Muscle of leg (tissue), 11 donors: ENCODE measurements around the gene RASSF6. TPM values are rescaled to one million over a fixed set of nuclear protein-coding genes. Genes with fewer than 3 reads are reported as not detected.

Experiments
- DNase-seq: peaks from one replicate; pipeline ENCODE4 v3.0.0; 2013
- H3K27ac ChIP-seq: one replicate; pipeline ENCODE4 v1.5.1; 2013; ENCODE audit warnings: mild to moderate bottlenecking, low read length, control low read depth
- H3K27me3 ChIP-seq: one replicate; pipeline ENCODE4 v1.6.1; 2013; ENCODE audit warnings: low read length; ENCODE audit not compliant: control insufficient read depth, insufficient read depth
- H3K36me3 ChIP-seq: one replicate; pipeline ENCODE4 v1.6.1; 2013; ENCODE audit warnings: low read length; ENCODE audit not compliant: control insufficient read depth, insufficient read depth
- H3K4me1 ChIP-seq: one replicate; pipeline ENCODE4 v1.6.1; 2013; ENCODE audit warnings: low read length; ENCODE audit not compliant: control insufficient read depth, insufficient read depth
- H3K4me3 ChIP-seq: one replicate; pipeline ENCODE4 v1.5.1; 2013; ENCODE audit warnings: low read length, control low read depth
- H3K9me3 ChIP-seq: replicated peaks from 2 replicates; pipeline ENCODE4 v1.6.1; 2013; ENCODE audit warnings: low read depth, low read length; ENCODE audit not compliant: control insufficient read depth
- WGBS: methylation state at CpG from one replicate; pipeline ENCODE4 v1.1.5; 2013; ENCODE audit warnings: missing lambda C conversion rate; ENCODE audit not compliant: insufficient coverage; 5-methylcytosine and 5-hydroxymethylcytosine counted together
- polyA plus RNA-seq, 8 donors: library from polyadenylated mRNA; unstranded; fragments of 120-200 nt; gene quantifications; one replicate each; pipeline versions ENCODE4 v1.2.1 to v1.2.3, GENCODE V29; 2013; ENCODE audit warnings: inconsistent platforms in 1 of 8, low replicate concordance in 1 of 8; ENCODE audit not compliant: insufficient read length in 8 of 8, insufficient read depth in 1 of 8
- total RNA-seq: library from RNA; stranded (reverse); fragments of 120-200 nt; gene quantifications from one replicate; pipeline ENCODE4 v1.2.4, GENCODE V29; 2013

RASSF6 gene
- total and polyA plus RNA-seq, 9 donors: 0.04 to 0.72 (median 0.30) TPM; not detected in 3

DNA sequence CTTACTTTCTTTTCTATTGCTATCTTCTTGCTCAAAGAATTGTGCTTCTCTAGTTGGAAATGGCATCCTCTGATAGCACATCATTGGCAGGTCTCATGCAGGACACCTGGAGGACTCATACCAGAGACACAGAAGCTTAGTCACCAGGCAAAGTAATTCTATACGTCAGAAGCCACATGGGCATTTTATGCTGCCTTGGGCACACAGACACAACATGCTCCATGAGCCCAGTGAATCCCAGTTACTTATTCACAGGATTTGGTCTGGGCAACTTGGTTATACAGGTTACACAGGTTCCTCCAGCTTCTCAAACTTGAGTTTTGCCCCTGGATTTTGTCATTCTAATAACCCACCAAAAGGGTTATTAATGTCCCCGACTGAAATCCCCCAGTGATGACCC is 7.1 kb downstream of the RASSF6 start:
- Histone ChIP-seq H3K4me1 (no peaks in the 10 kb centered on the region), H3K36me3 (no peaks in the 10 kb centered on the region), H3K27me3 (no peaks in the 10 kb centered on the region), H3K9me3 (no peaks in the 10 kb centered on the region), H3K4me3 (no peak overlapping the region), H3K27ac (no peak overlapping the region)
- DNase-seq: no peak
- whole genome bisulfite sequencing: 81% methylated on average over 2 of the region's 2 CpGs

DNA sequence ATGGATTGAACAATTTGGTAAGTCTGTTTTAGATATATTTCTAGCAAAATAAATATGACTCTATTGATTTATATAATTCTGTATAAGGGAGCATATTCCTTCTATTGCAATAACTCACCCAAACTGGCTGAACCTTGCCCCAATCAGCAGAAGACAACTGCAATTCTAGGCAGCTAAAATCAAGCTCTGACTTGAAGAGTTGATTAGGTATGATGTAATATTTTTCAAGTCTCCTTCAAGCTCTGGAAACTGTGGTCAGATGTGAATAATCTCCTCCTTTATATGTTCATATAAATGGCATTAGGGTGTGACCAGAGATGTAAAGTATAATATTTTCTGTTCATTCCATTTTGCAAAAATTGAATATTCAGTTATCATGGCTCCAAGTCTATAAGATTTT is 8.2 kb downstream of the RASSF6 start:
- Histone ChIP-seq H3K9me3 (no peaks in the 10 kb centered on the region), H3K27me3 (no peaks in the 10 kb centered on the region), H3K4me3 (no peak overlapping the region), H3K27ac (no peak overlapping the region), H3K4me1 (no peaks in the 10 kb centered on the region), H3K36me3 (no peaks in the 10 kb centered on the region)
- no peak for DNase-seq

DNA sequence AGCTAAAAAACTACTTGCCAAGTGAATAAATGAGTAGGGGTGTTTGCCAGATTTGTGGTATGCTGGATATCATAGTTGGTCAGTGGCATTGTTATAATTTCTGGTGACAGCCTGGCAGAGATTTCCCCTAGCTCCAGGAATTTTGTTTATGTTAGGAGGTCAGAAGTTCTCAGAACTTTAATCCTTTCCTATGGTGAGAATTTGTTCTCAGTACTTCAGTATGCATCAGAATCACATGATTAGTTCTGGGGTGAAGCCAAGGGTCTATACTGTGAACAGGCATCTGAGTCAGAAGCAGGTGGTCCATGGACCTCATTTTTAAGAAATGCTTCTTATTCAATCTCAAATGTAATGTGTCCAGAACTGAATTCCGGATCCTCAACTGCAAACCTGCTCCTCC is 10.5 kb downstream of the RASSF6 start:
- no peaks in the 10 kb centered on the region for H3K4me1 ChIP-seq
- 22% methylated on average over 1 of the region's 1 CpG for WGBS
- no peaks in the 10 kb centered on the region for H3K9me3 ChIP-seq
- DNase-seq: no peak
- no peak overlapping the region for H3K4me3 ChIP-seq
- H3K36me3 ChIP-seq: no peaks in the 10 kb centered on the region
- H3K27ac ChIP-seq: no peak overlapping the region
- H3K27me3 ChIP-seq: no peaks in the 10 kb centered on the region

DNA sequence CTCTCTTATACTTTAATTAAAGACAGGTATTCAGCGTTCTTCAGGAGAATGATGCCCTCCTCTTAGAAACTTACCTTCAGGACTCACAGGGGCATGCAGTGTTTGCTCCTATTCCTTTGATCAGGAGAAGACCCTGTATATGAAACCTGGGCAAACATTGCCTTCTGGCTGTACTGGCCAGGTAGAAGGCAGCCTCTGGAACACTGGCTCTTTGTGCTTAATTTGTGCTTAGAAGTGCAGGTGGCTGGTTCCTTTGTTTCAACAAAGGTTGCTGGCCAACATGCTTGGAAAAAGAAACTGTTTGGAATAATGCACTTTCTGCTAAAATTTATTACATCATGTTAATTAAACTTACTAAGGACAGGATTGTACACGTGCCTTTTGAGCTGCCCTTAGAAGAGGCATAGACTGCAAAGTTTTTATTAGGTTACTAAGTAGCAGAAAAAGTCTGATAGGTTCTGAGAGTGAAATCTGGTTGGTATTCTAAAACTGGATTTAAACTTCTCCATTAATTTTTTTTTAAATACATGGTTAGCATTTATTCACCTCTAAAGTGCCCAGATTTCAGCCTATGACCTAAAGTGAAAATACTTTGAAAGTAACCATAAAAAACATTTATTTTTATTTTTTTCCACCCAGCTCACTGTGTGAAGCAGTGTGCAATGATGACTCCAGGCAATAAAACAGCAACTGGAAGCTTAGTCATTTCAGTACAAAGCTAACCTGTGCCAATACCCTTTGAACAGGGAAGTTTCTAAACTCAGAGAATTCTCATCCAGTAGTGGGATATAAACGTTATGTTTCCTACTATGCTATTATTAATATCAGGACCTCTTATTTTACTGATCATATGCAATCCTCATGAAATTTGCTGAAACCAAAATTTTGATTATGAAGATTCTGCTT is 11.3 kb downstream of the RASSF6 start:
- no peak for DNase-seq
- whole genome bisulfite sequencing: 60% methylated on average over 1 of the region's 3 CpGs
- Histone ChIP-seq H3K27ac (no peak overlapping the region), H3K4me1 (no peaks in the 10 kb centered on the region), H3K4me3 (no peak overlapping the region), H3K36me3 (no peaks in the 10 kb centered on the region), H3K27me3 (no peaks in the 10 kb centered on the region), H3K9me3 (no peaks in the 10 kb centered on the region)

DNA sequence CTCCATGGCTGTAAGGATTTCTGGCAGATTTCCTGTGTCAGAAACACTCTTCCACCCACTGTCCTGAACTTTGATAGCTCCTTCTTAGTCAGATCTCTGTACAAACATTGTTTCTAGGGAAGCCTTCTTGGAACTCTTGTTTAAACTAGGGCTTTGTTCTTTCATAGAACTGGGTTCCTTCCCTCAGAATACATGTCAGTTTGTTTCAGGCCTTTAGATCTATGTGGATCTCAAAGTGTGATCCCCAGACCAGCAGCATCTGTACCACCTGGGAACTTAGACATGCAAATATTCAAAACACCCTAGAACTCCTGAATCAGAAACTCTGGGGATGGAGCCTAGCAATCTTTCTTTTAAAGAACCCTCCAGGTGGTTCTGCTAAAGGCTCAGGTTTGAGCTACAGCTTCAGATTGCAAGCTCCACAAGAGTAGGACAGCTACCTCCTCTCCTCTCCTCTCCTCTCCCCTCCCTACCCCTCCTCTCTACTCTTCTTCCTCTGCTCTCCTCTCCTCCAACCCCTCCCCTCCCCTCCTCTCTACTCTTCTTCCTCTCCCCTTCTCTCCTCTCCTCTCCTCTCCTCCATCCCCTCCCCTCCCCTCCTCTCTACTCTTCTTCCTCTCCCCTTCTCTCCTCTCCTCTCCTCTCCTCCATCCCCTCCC is 12.7 kb downstream of the RASSF6 start:
- no peaks in the 10 kb centered on the region for H3K27me3 ChIP-seq

DNA sequence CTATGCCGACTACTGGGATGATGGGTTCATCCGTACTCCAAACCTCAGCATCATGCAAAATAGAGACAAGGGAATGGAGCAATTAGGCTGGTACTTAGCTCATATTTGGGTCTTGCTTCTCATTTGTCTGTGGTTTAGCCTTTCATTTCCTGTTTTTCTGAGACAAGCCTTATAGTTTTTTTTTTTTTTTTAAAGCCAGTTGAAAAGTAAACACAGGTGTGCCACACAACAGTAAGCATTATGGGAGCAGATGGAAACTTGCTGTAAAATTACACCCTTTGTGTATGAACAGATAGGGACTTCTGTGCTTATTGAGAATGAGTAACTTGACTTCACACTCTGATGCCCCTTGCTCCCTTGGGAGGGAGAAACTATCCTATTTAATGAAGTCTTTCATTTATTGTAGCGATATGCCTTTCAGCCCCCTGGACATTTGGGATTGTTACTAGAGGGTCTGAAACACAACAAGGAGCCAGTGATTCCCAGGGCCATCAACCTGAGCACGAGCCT is 13.7 kb downstream of the RASSF6 start:
- WGBS: 63% methylated on average over 2 of the region's 4 CpGs
- H3K27ac ChIP-seq: no peak overlapping the region

More for the DNA sequence above, 12.7 kb downstream of the RASSF6 start:
- Histone ChIP-seq H3K27ac (no peak overlapping the region), H3K4me3 (no peak overlapping the region), H3K9me3 (no peaks in the 10 kb centered on the region), H3K4me1 (peaks cover 2% of the 10 kb centered on the region), H3K36me3 (no peaks in the 10 kb centered on the region)
- DNase-seq: no peak

DNA sequence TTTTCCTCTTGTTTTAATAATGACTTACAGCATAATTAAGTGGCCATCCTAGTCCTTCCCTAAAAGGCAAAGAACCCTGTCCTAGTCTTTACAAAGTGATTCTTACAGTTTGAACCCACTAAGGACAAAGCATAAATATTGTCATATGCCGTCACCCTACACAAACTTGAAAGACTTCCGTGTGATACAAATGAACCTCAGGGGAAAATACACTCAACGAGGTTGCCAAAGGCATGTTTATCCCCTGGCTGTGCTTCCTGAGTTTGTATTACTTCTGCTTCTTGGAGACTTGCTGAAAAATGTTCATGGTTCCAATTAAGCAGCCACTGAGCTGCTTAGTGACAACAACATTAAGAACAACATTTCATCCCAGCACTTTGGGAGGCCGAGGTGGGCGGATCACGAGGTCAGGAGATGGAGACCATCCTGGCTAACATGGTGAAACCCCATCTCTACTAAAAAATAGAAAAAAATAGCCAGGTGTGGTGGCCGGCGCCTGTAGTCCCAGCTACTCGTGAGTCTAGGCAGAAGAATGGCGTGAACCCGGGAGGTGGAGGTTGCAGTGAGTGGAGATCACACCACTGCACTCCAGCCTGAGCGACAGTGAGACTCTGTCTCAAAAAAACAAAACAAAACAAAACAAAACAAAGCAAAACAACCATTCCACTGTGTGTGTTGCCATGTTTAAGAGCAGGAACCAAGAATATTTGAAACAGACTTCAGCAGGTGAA is 16.2 kb downstream of the RASSF6 start:
- Histone ChIP-seq H3K27me3 (no peaks in the 10 kb centered on the region), H3K9me3 (no peaks in the 10 kb centered on the region), H3K36me3 (no peaks in the 10 kb centered on the region), H3K4me3 (no peak overlapping the region), H3K4me1 (peaks cover 5% of the 10 kb centered on the region), H3K27ac (no peak overlapping the region)
- DNase-seq: peak; percentile 74
- WGBS: 20% methylated on average over 2 of the region's 12 CpGs

More for the DNA sequence above, 13.7 kb downstream of the RASSF6 start:
- Histone ChIP-seq H3K4me3 (no peak overlapping the region), H3K27me3 (no peaks in the 10 kb centered on the region), H3K9me3 (no peaks in the 10 kb centered on the region), H3K36me3 (no peaks in the 10 kb centered on the region), H3K4me1 (peaks cover 2% of the 10 kb centered on the region)
- DNase-seq: no peak

DNA sequence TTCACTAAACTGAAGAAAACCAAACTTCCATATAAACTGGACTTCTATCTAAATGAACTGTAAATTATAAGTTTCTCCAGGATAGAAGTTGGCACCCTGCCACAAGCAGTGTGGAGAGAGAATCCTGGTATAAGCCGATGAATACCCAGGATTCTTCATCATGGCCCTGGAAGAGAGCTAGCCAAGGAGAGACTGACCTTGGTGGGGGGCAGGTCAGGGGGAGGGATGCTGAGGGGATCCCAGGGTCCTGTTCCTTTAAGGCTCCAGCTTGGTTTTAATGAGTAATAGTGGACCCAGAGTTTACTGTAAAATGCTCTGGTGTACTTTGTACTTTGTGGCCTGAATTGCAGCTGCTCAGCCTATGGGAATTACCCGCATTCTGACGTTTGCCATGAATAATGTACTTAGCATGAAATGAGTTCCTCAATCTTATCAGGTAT is 16.9 kb downstream of the RASSF6 start:
- Histone ChIP-seq H3K27me3 (no peaks in the 10 kb centered on the region), H3K4me1 (peaks cover 5% of the 10 kb centered on the region), H3K36me3 (no peaks in the 10 kb centered on the region), H3K27ac (no peak overlapping the region), H3K9me3 (no peaks in the 10 kb centered on the region), H3K4me3 (no peak overlapping the region)
- DNase-seq: peak; percentile 68
- 30% methylated on average over 3 of the region's 3 CpGs for WGBS

DNA sequence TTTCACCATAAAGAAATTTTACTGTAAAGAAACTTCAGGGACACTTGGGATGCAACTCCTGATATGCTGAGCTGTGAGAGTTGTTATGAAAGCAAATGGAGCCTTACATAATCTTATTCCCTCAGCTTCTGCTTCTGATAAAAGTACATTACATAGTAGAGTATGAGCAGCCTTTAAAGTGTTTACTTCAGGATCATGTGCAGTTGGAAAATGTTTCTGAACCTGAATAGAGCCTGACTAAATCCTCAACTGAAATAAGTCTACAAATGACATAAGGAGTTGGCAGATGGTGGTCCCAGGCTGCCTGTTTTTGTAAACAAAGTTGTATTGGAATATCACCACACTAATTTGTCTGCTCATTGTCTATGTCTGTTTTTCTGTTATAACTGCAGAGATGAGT is 19.3 kb downstream of the RASSF6 start:
- peak; percentile 91 for DNase-seq

DNA sequence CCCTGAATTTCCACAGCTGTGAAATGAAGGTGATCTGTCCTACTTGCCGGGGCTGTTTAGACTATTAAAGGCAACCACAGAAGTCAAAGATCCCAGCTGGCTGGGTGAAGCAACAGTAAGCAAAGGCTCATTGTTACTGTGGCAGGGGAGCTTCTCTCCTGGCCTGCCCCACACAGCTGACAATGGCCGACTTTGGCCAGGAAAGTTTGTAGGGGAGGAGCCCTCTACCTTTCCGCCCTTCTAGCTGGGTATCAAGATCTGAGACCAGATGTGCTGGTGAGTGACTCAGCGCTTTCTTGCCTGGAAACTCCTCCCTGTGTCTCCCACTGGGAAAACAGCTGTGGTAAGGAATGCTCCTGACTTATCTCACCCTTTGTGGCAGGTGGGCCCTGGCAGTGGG is 21.1 kb downstream of the RASSF6 start:
- Histone ChIP-seq H3K27ac (no peak overlapping the region), H3K27me3 (no peaks in the 10 kb centered on the region), H3K4me1 (peaks cover 5% of the 10 kb centered on the region), H3K4me3 (no peak overlapping the region), H3K36me3 (no peaks in the 10 kb centered on the region), H3K9me3 (no peaks in the 10 kb centered on the region)
- DNase-seq: peak; percentile 34
- WGBS: 40% methylated on average over 1 of the region's 4 CpGs

More for the DNA sequence above, 19.3 kb downstream of the RASSF6 start:
- Histone ChIP-seq H3K36me3 (no peaks in the 10 kb centered on the region), H3K9me3 (no peaks in the 10 kb centered on the region), H3K27me3 (no peaks in the 10 kb centered on the region), H3K27ac (peak overlapping the region; percentile 31), H3K4me3 (no peak overlapping the region), H3K4me1 (peaks cover 5% of the 10 kb centered on the region)
